WTC11 (cell line): ENCODE results near the gene FOXP1. TPM values are rescaled to one million over a fixed set of nuclear protein-coding genes. Genes with fewer than 3 reads are reported as not detected.

Experiments
- ATAC-seq: fragments of 200-7000 bp; cut with Tn5 transposase; 2 replicates; pipeline ENCODE4 v1.10.0; 2021; ENCODE audit warnings: mild to moderate bottlenecking, moderate library complexity
- CTCF ChIA-PET: fragments of 300-600 bp; sonication (Branson Sonifier 250); formaldehyde crosslinking; loops from one replicate; lab custom pipeline; 2021; ENCODE audit warnings: antibody characterized with exemption; lab: Charles Lee
- POLR2A ChIA-PET: fragments of 350-600 bp; sonication (Branson Sonifier 250); formaldehyde crosslinking; loops from one replicate; lab custom pipeline; 2021; ENCODE audit warnings: antibody characterized with exemption; lab: Charles Lee
- DNase-seq: peaks from one replicate; pipeline ENCODE4 v3.0.0; 2021; ENCODE audit warnings: low spot score
- H3K27ac Mint-ChIP-seq: 2 replicates; pipeline ENCODE4 v1.8.0; 2021; ENCODE audit warnings: mixed read lengths
- H3K27me3 Mint-ChIP-seq: 2 replicates; pipeline ENCODE4 v1.8.0; 2021; ENCODE audit warnings: low read depth, mild to moderate bottlenecking, moderate library complexity, mixed read lengths
- H3K36me3 Mint-ChIP-seq: 2 replicates; pipeline ENCODE4 v1.8.0; 2021; ENCODE audit warnings: mixed read lengths
- H3K4me1 Mint-ChIP-seq: 2 replicates; pipeline ENCODE4 v1.8.0; 2022; ENCODE audit warnings: mixed read lengths
- H3K4me3 Mint-ChIP-seq: 2 replicates; pipeline ENCODE4 v1.8.0; 2021; ENCODE audit warnings: mild to moderate bottlenecking, moderate library complexity, mixed read lengths
- H3K9me3 Mint-ChIP-seq: 2 replicates; pipeline ENCODE4 v1.8.0; 2021; ENCODE audit warnings: mixed read lengths
- ARID4B ChIP-seq: sonication (generic); formaldehyde crosslinking; IDR thresholded peaks from 2 replicates; pipeline ENCODE4 v1.8.0; 2023; ENCODE audit warnings: missing genetic modification reagents, mild to moderate bottlenecking, borderline replicate concordance
- ATF1 ChIP-seq: sonication (generic); formaldehyde crosslinking; IDR thresholded peaks from 2 replicates; pipeline ENCODE4 v1.8.1; 2023; ENCODE audit warnings: mild to moderate bottlenecking, moderate library complexity, missing genetic modification reagents
- ATF3 ChIP-seq: sonication (generic); formaldehyde crosslinking; conservative IDR thresholded peaks from 2 replicates; pipeline ENCODE4 v1.8.1; 2022; ENCODE audit warnings: mild to moderate bottlenecking, missing genetic modification reagents
- CREM ChIP-seq: sonication (generic); formaldehyde crosslinking; IDR thresholded peaks from 2 replicates; pipeline ENCODE4 v1.8.1; 2022; ENCODE audit warnings: mild to moderate bottlenecking, missing genetic modification reagents, moderate library complexity
- E2F1 ChIP-seq: sonication (generic); formaldehyde crosslinking; IDR thresholded peaks from 2 replicates; pipeline ENCODE4 v1.8.0; 2022; ENCODE audit warnings: mild to moderate bottlenecking, missing genetic modification reagents
- HMGA2 ChIP-seq: fragments of 250-450 bp; sonication (Bioruptor Pico); IDR thresholded peaks from 2 replicates; pipeline ENCODE4 v1.4.0; 2021; ENCODE audit warnings: mild to moderate bottlenecking, moderate library complexity
- NR1H2 ChIP-seq: sonication (generic); formaldehyde crosslinking; IDR thresholded peaks from 2 replicates; pipeline ENCODE4 v1.9.0; 2021; ENCODE audit warnings: mild to moderate bottlenecking, moderate library complexity, missing genetic modification reagents
- NR2C2 ChIP-seq: sonication (generic); formaldehyde crosslinking; IDR thresholded peaks from 2 replicates; pipeline ENCODE4 v1.8.0; 2022; ENCODE audit warnings: mild to moderate bottlenecking, missing genetic modification reagents
- SMAD4 ChIP-seq: sonication (generic); formaldehyde crosslinking; IDR thresholded peaks from 2 replicates; pipeline ENCODE4 v1.8.0; 2022; ENCODE audit warnings: mild to moderate bottlenecking, missing genetic modification reagents
- TEAD4 ChIP-seq: sonication (generic); formaldehyde crosslinking; IDR thresholded peaks from 2 replicates; pipeline ENCODE4 v1.8.0; 2022; ENCODE audit warnings: mild to moderate bottlenecking, missing genetic modification reagents
- ZNF232 ChIP-seq: sonication (generic); formaldehyde crosslinking; IDR thresholded peaks from 2 replicates; pipeline ENCODE4 v1.8.0; 2022; ENCODE audit warnings: mild to moderate bottlenecking, missing genetic modification reagents
- ZNF317 ChIP-seq: sonication (generic); formaldehyde crosslinking; IDR thresholded peaks from 2 replicates; pipeline ENCODE4 v1.8.1; 2023; ENCODE audit warnings: low read depth, mild to moderate bottlenecking, moderate library complexity, missing genetic modification reagents, borderline replicate concordance
- ZNF396 ChIP-seq: fragments of 250-450 bp; sonication (Bioruptor Pico); IDR thresholded peaks from 2 replicates; pipeline ENCODE4 v1.8.0; 2021; ENCODE audit warnings: mild to moderate bottlenecking, moderate library complexity, borderline replicate concordance
- ZNF416 ChIP-seq: fragments of 250-450 bp; sonication (Bioruptor Pico); IDR thresholded peaks from 2 replicates; pipeline ENCODE4 v1.9.0; 2021; ENCODE audit warnings: mild to moderate bottlenecking, inconsistent platforms
- ZNF512 ChIP-seq: sonication (generic); formaldehyde crosslinking; IDR thresholded peaks from 2 replicates; pipeline ENCODE4 v1.8.1; 2022; ENCODE audit warnings: missing genetic modification reagents, borderline replicate concordance
- ZNF532 ChIP-seq: fragments of 250-450 bp; sonication (Bioruptor Pico); IDR thresholded peaks from 2 replicates; pipeline ENCODE4 v1.9.0; 2021; ENCODE audit warnings: mild to moderate bottlenecking, borderline replicate concordance
- total RNA-seq: library from RNA; stranded (reverse); gene quantifications from 3 replicates; pipeline ENCODE4 v1.2.3, GENCODE V29; 2021

The FOXP1 gene
- total RNA-seq, 1 experiment from 2014 or later: 25.8 TPM

GRCh38 chr3:71423151-71423906, 160.2 kb downstream of the FOXP1 start (continued):
- no peak for TF ChIP-seq ZNF532 (CRISPR knock-in tag)
- TF ChIP-seq NR1H2 (CRISPR knock-in tag): no peak
- TF ChIP-seq NR2C2 (CRISPR knock-in tag): no peak
- no peak for TF ChIP-seq ATF3 (CRISPR knock-in tag)
- TF ChIP-seq ZNF416 (CRISPR knock-in tag): no peak
- TF ChIP-seq ZNF232: no peak
- no peak for TF ChIP-seq ZNF512 (CRISPR knock-in tag)
- TF ChIP-seq SMAD4 (CRISPR knock-in tag): no peak
- no peak for TF ChIP-seq ZNF396 (CRISPR knock-in tag)

- Mint-ChIP-seq H3K27ac (0 out of 2 replicates have a peak overlapping the region, but pooled peaks have one; percentile 31), H3K4me1 (peaks cover 11% of the 10 kb centered on the region), H3K27me3 (no peaks in the 10 kb centered on the region), H3K4me3 (no peak overlapping the region), H3K9me3 (no peaks in the 10 kb centered on the region), H3K36me3 (no peaks in the 10 kb centered on the region)
- ChIA-PET POLR2A (no interaction called here), CTCF (interaction anchor here (2.3 kb wide), 1 partner anchor 25 kb away, joined by 7 read pairs; no protein-coding TSS in a partner anchor)
- ATAC-seq: no peak
- DNase-seq: no peak
- TF ChIP-seq TEAD4 (CRISPR knock-in tag): no peak
- TF ChIP-seq ATF1 (CRISPR knock-in tag): no peak
- TF ChIP-seq ARID4B (CRISPR knock-in tag): no peak
- no peak for TF ChIP-seq HMGA2 (CRISPR knock-in tag)
- no peak for TF ChIP-seq ZNF317 (CRISPR knock-in tag)
- TF ChIP-seq E2F1 (CRISPR knock-in tag): no peak
- TF ChIP-seq CREM (CRISPR knock-in tag): no peak
Measured at GRCh38 chr3:71421820-71422566, 161.5 kb downstream of the FOXP1 start.
